GM23338 (cell line): ENCODE measurements around the gene JAG2. TPM values are rescaled to one million over a fixed set of nuclear protein-coding genes. Genes with fewer than 3 reads are reported as not detected.

Experiments used
- ATAC-seq: fragments of 200-7000 bp; cut with Tn5 transposase; 3 replicates; pipeline ENCODE4 v1.9.1; 2020
- DNase-seq: peaks from one replicate; pipeline ENCODE4 v3.0.0-alpha.2; 2015; ENCODE audit warnings: low spot score
- H2AFZ ChIP-seq: fragments of 200-600 bp; sonication (generic); 2 replicates; pipeline ENCODE4 v1.8.0; 2016; ENCODE audit warnings: antibody characterized with exemption, mild to moderate bottlenecking, moderate library complexity
- H3F3A ChIP-seq: fragments of 200-600 bp; sonication (generic); replicated peaks from 2 replicates; pipeline ENCODE4 v1.8.0; 2017; ENCODE audit warnings: antibody characterized with exemption, mixed run types, low read depth
- H3K27ac ChIP-seq: fragments of 200-600 bp; sonication (generic); 2 replicates; pipeline ENCODE4 v1.6.1; 2016; ENCODE audit warnings: low read depth
- H3K27me3 ChIP-seq: fragments of 200-600 bp; sonication (generic); 2 replicates; pipeline ENCODE4 v1.8.0; 2016; ENCODE audit warnings: mild to moderate bottlenecking, mixed run types, moderate library complexity; ENCODE audit not compliant: insufficient read depth
- H3K36me3 ChIP-seq: fragments of 200-600 bp; sonication (generic); 2 replicates; pipeline ENCODE4 v1.8.0; 2016; ENCODE audit warnings: mild to moderate bottlenecking; ENCODE audit not compliant: insufficient read depth
- H3K4me1 ChIP-seq: fragments of 200-600 bp; sonication (generic); 2 replicates; pipeline ENCODE4 v1.8.0; 2016; ENCODE audit warnings: mild to moderate bottlenecking, moderate library complexity; ENCODE audit not compliant: insufficient read depth
- H3K4me2 ChIP-seq: fragments of 200-600 bp; sonication (generic); 2 replicates; pipeline ENCODE4 v1.7.1; 2017; ENCODE audit warnings: mixed run types
- H3K4me3 ChIP-seq: fragments of 200-600 bp; sonication (generic); 2 replicates; pipeline ENCODE4 v1.6.1; 2016; ENCODE audit warnings: mixed run types
- H3K79me2 ChIP-seq: fragments of 200-600 bp; sonication (generic); replicated peaks from 2 replicates; pipeline ENCODE4 v1.8.0; 2017; ENCODE audit warnings: mild to moderate bottlenecking; ENCODE audit not compliant: insufficient read depth
- H3K9me2 ChIP-seq: fragments of 200-600 bp; sonication (generic); 2 replicates; pipeline ENCODE4 v1.8.0; 2017; ENCODE audit not compliant: insufficient read depth
- H4K20me1 ChIP-seq: fragments of 200-600 bp; sonication (generic); replicated peaks from 2 replicates; pipeline ENCODE4 v1.8.0; 2017; ENCODE audit warnings: mild to moderate bottlenecking; ENCODE audit not compliant: insufficient read depth
- H3K27ac Mint-ChIP-seq: 2 replicates; pipeline ENCODE4 v1.8.0; 2020; ENCODE audit warnings: inconsistent platforms, mild to moderate bottlenecking, moderate library complexity, mixed read lengths
- H3K27me3 Mint-ChIP-seq: 3 replicates; pipeline ENCODE4 v1.8.0; 2022; ENCODE audit warnings: low read depth, mild to moderate bottlenecking, moderate library complexity, mixed read lengths, inconsistent platforms; ENCODE audit not compliant: insufficient read depth, poor library complexity
- H3K36me3 Mint-ChIP-seq: 3 replicates; pipeline ENCODE4 v1.8.0; 2021; ENCODE audit warnings: low read depth, mild to moderate bottlenecking, inconsistent platforms, moderate library complexity, mixed read lengths
- H3K4me1 Mint-ChIP-seq: 3 replicates; pipeline ENCODE4 v1.8.0; 2020; ENCODE audit warnings: mild to moderate bottlenecking, inconsistent platforms, mixed read lengths
- H3K4me3 Mint-ChIP-seq: 3 replicates; pipeline ENCODE4 v1.8.0; 2021; ENCODE audit warnings: moderate library complexity, mild to moderate bottlenecking, inconsistent platforms, mixed read lengths
- H3K9me3 Mint-ChIP-seq: 3 replicates; pipeline ENCODE4 v1.8.0; 2020; ENCODE audit warnings: moderate library complexity, mild to moderate bottlenecking, inconsistent platforms, mixed read lengths
- CREB1 ChIP-seq: fragments of 250-450 bp; sonication (Bioruptor Pico); IDR thresholded peaks from 2 replicates; pipeline ENCODE4 v1.5.0; 2020; ENCODE audit warnings: low read depth, mild to moderate bottlenecking, moderate library complexity
- EZH2 ChIP-seq: fragments of 200-600 bp; sonication (generic); IDR thresholded peaks from one replicate; pipeline ENCODE4 v1.8.0; 2017; ENCODE audit warnings: antibody characterized with exemption, mild to moderate bottlenecking, low read depth; ENCODE audit not compliant: unreplicated experiment
- EZH2phosphoT487 ChIP-seq: fragments of 200-600 bp; sonication (generic); IDR thresholded peaks from one replicate; pipeline ENCODE4 v1.8.1; 2018; ENCODE audit warnings: antibody characterized with exemption; ENCODE audit not compliant: unreplicated experiment
- NANOG ChIP-seq: IDR thresholded peaks from 2 replicates; pipeline ENCODE4 v1.6.1; 2016; ENCODE audit warnings: antibody characterized with exemption, borderline replicate concordance
- POLR2AphosphoS5 ChIP-seq: IDR thresholded peaks from 2 replicates; pipeline ENCODE4 v1.6.1; 2016; ENCODE audit warnings: antibody characterized with exemption, low read depth
- STAT1 ChIP-seq: IDR thresholded peaks from one replicate; pipeline ENCODE4 v1.6.1; 2016; ENCODE audit warnings: antibody characterized with exemption; ENCODE audit not compliant: unreplicated experiment
- ZNF114 ChIP-seq: fragments of 250-450 bp; sonication (Bioruptor Pico); IDR thresholded peaks from 2 replicates; pipeline ENCODE4 v1.5.0; 2020; ENCODE audit warnings: mild to moderate bottlenecking, moderate library complexity
- ZNF331 ChIP-seq: fragments of 250-450 bp; sonication (Bioruptor Pico); IDR thresholded peaks from 2 replicates; pipeline ENCODE4 v1.5.0; 2020; ENCODE audit warnings: low read depth, mild to moderate bottlenecking, moderate library complexity
- polyA plus RNA-seq: library from polyadenylated mRNA; unstranded; fragments of >200 nt; fragmentation: Nextera tagmentation; extraction: Ambion mirVana; gene quantifications from 2 replicates; pipeline ENCODE4 v1.2.1, GENCODE V29; 2016
- total RNA-seq: library from RNA; depleted of rRNA; stranded (reverse); fragments of >200 nt; shearing (Covaris generic); gene quantifications from 2 replicates; pipeline ENCODE4 v1.2.3, GENCODE V29; 2014
- TF ChIP-seq, protein P1 (sequence below): IDR thresholded peaks from 2 replicates; pipeline ENCODE4 v1.6.1; 2016; ENCODE audit warnings: antibody characterized with exemption
- TF ChIP-seq, protein P2 (sequence below): IDR thresholded peaks from one replicate; pipeline ENCODE4 v1.6.1; 2018; ENCODE audit warnings: antibody characterized with exemption; ENCODE audit not compliant: unreplicated experiment
- TF ChIP-seq, protein P3 (sequence below), 2 experiments: fragments of 200-600 bp in 1 of 2; sonication (generic) in 1 of 2; conservative IDR thresholded peaks; 2 replicates each; pipeline versions ENCODE4 v1.5.1 to v1.6.1; 2016 to 2017; ENCODE audit warnings: antibody characterized with exemption in 2 of 2, low read depth in 2 of 2, mild to moderate bottlenecking in 2 of 2, moderate library complexity in 1 of 2

Gene JAG2
- total and polyA plus RNA-seq, 2 experiments from 2014 or later = 1.9 to 10.3 TPM

DNA sequence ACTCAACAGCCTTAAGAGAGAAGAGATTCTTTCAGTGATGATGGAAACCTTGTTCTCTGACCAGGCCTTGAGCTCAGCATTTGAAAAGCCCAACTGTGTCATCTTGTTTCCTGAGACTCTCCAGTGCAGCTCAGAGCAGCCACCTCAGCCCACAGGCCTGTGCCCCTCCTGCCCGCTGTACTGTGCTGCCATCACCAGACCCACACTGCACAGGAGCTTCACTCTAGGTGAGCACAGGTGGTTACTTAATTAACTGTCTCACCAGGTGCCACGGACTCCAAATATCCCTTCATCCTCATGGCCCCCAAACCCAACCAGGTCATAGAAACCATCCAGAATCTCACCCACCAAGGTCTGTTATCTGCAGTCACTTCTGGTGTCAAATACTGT is 51.3 kb downstream of the JAG2 start:
- Mint-ChIP-seq H3K9me3 (peaks cover 40% of the 10 kb centered on the region), H3K36me3 (no peaks in the 10 kb centered on the region), H3K4me1 (no peaks in the 10 kb centered on the region), H3K4me3 (no peak overlapping the region), H3K27ac (no peak overlapping the region), H3K27me3 (peaks cover 7% of the 10 kb centered on the region)
- Histone ChIP-seq H3K27ac (no peak overlapping the region), H3K4me3 (no peak overlapping the region), H3K4me2 (no peak overlapping the region), H3F3A (no peaks in the 10 kb centered on the region), H3K9me2 (no peaks in the 10 kb centered on the region), H3K79me2 (no peaks in the 10 kb centered on the region), H4K20me1 (no peaks in the 10 kb centered on the region), H3K36me3 (no peaks in the 10 kb centered on the region), H3K4me1 (no peaks in the 10 kb centered on the region), H2AFZ (no peak overlapping the region), H3K27me3 (no peaks in the 10 kb centered on the region)
- ATAC-seq (no peak), DNase-seq (no peak)
- TF ChIP-seq EZH2 (no peak), POLR2AphosphoS5 (no peak), EZH2phosphoT487 (no peak), STAT1 (no peak), ZNF331 (no peak), ZNF114 (CRISPR knock-in tag) (no peak)
- TF ChIP-seq, protein P1, sequence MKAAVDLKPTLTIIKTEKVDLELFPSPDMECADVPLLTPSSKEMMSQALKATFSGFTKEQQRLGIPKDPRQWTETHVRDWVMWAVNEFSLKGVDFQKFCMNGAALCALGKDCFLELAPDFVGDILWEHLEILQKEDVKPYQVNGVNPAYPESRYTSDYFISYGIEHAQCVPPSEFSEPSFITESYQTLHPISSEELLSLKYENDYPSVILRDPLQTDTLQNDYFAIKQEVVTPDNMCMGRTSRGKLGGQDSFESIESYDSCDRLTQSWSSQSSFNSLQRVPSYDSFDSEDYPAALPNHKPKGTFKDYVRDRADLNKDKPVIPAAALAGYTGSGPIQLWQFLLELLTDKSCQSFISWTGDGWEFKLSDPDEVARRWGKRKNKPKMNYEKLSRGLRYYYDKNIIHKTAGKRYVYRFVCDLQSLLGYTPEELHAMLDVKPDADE = no peak
- TF ChIP-seq, protein P2, sequence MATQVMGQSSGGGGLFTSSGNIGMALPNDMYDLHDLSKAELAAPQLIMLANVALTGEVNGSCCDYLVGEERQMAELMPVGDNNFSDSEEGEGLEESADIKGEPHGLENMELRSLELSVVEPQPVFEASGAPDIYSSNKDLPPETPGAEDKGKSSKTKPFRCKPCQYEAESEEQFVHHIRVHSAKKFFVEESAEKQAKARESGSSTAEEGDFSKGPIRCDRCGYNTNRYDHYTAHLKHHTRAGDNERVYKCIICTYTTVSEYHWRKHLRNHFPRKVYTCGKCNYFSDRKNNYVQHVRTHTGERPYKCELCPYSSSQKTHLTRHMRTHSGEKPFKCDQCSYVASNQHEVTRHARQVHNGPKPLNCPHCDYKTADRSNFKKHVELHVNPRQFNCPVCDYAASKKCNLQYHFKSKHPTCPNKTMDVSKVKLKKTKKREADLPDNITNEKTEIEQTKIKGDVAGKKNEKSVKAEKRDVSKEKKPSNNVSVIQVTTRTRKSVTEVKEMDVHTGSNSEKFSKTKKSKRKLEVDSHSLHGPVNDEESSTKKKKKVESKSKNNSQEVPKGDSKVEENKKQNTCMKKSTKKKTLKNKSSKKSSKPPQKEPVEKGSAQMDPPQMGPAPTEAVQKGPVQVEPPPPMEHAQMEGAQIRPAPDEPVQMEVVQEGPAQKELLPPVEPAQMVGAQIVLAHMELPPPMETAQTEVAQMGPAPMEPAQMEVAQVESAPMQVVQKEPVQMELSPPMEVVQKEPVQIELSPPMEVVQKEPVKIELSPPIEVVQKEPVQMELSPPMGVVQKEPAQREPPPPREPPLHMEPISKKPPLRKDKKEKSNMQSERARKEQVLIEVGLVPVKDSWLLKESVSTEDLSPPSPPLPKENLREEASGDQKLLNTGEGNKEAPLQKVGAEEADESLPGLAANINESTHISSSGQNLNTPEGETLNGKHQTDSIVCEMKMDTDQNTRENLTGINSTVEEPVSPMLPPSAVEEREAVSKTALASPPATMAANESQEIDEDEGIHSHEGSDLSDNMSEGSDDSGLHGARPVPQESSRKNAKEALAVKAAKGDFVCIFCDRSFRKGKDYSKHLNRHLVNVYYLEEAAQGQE = no peak

DNA sequence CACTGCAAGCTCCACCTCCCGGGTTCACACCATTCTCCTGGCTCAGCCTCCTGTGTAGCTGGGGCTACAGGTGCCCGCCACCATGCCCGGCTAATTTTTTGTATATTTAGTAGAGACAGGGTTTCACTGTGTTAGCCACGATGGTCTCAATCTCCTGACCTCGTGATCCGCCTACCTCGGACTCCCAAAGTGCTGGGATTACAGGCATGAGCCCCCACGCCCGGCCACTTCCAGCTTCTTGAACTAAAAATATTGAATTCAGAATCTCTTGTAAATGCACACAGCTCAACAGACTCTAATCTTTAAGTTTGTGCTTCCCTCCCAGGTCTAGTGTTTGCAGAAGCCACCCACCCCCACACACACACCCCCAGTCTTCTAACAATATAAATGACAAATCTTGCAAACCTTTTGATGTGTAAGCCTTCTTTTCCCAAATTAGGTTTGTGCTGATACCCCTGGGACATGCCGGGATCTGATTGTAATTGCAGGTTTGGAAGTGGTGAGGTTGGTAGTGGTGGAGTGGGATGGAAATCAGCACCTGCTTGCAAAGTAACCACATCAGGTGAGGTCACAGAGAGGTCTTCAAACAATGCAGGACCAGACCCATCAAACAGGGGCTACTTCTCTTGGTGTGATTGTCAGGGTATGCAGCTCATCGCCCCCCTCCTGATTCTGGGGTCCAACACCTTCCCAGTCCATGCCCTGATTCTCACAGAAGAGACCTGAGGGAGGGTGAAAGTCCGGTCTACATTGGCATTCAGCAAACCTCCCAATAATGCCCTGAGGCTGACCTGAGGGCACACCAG is 51.9 kb downstream of the JAG2 start:
- no peak overlapping the region for H3K4me3 ChIP-seq
- H3K9me2 ChIP-seq = no peaks in the 10 kb centered on the region
- H4K20me1 ChIP-seq = no peaks in the 10 kb centered on the region
- no peak for ATAC-seq
- no peak overlapping the region for H3K4me2 ChIP-seq
- no peak overlapping the region for H3K27ac Mint-ChIP-seq
- H2AFZ ChIP-seq = no peak overlapping the region
- no peaks in the 10 kb centered on the region for H3K36me3 ChIP-seq
- H3K27ac ChIP-seq = no peak overlapping the region
- DNase-seq = no peak
- H3K4me1 Mint-ChIP-seq = no peaks in the 10 kb centered on the region
- H3K27me3 ChIP-seq = no peaks in the 10 kb centered on the region
- no peaks in the 10 kb centered on the region for H3K4me1 ChIP-seq
- peaks cover 7% of the 10 kb centered on the region for H3K27me3 Mint-ChIP-seq
- H3K9me3 Mint-ChIP-seq = peaks cover 35% of the 10 kb centered on the region
- H3K4me3 Mint-ChIP-seq = no peak overlapping the region
- H3F3A ChIP-seq = no peaks in the 10 kb centered on the region
- no peaks in the 10 kb centered on the region for H3K36me3 Mint-ChIP-seq
- H3K79me2 ChIP-seq = no peaks in the 10 kb centered on the region
- TF ChIP-seq, protein P1 = no peak
- TF ChIP-seq, protein P2 = no peak
- TF ChIP-seq, protein P3, sequence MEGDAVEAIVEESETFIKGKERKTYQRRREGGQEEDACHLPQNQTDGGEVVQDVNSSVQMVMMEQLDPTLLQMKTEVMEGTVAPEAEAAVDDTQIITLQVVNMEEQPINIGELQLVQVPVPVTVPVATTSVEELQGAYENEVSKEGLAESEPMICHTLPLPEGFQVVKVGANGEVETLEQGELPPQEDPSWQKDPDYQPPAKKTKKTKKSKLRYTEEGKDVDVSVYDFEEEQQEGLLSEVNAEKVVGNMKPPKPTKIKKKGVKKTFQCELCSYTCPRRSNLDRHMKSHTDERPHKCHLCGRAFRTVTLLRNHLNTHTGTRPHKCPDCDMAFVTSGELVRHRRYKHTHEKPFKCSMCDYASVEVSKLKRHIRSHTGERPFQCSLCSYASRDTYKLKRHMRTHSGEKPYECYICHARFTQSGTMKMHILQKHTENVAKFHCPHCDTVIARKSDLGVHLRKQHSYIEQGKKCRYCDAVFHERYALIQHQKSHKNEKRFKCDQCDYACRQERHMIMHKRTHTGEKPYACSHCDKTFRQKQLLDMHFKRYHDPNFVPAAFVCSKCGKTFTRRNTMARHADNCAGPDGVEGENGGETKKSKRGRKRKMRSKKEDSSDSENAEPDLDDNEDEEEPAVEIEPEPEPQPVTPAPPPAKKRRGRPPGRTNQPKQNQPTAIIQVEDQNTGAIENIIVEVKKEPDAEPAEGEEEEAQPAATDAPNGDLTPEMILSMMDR (conservative IDR thresholded peaks at IDR 0.05; ENCODE audit: low read depth in 2 of 2) = no peak
- TF ChIP-seq CREB1 (no peak), NANOG (no peak), ZNF114 (CRISPR knock-in tag) (no peak), ZNF331 (no peak), POLR2AphosphoS5 (no peak), EZH2 (no peak), EZH2phosphoT487 (no peak)
